ENCODE data around the gene TSFM. TPM values are rescaled to one million over a fixed set of nuclear protein-coding genes. Genes with fewer than 3 reads are reported as not detected.

TSFM gene
- total and polyA plus RNA-seq, 2 donors (not counting 1 experiment from before 2014, with no cell fraction given): 15.5 to 16.8 TPM

GRCh38 chr12:57780284-57780897, 2.2 kb upstream of the TSFM start:
- Histone ChIP-seq H3K9ac (ENCODE audit: insufficient read depth, low read length) (no peak overlapping the region), H3K79me2 (ENCODE audit: control insufficient read depth, insufficient read depth, low read length) (peaks cover 16% of the 10 kb centered on the region), H3K4me3 (replicated peaks in 1 of 4; ENCODE audit: control extremely low read depth in 1 of 4, insufficient read depth in 1 of 4, low read depth in 3 of 4, low read length in 4 of 4) (no peak overlapping the region), H3K4me1 (ENCODE audit: control insufficient read depth, extremely low read depth, insufficient read depth, low read length) (no peaks in the 10 kb centered on the region), H3K9me3 (ENCODE audit: control insufficient read depth, insufficient read depth, low read depth, low read length) (no peaks in the 10 kb centered on the region), H4K20me1 (ENCODE audit: control insufficient read depth, extremely low read depth, insufficient read depth, low read length) (no peaks in the 10 kb centered on the region), H3K27me3 (ENCODE audit: control insufficient read depth, insufficient read depth, low read length) (no peaks in the 10 kb centered on the region), H2AFZ (ENCODE audit: low read length) (no peak overlapping the region), H3K36me3 (ENCODE audit: control insufficient read depth, insufficient read depth, low read length) (peaks cover 1% of the 10 kb centered on the region), H3K27ac (ENCODE audit: insufficient read depth, low read length) (no peak overlapping the region), H3K4me2 (ENCODE audit: extremely low read depth, insufficient read depth, low read length) (no peak overlapping the region)
- TF ChIP-seq EZH2 (IDR thresholded peaks at IDR 0.05; ENCODE audit: low read length, missing control alignments) (no peak), CTCF (conservative IDR thresholded peaks at IDR 0.05 in 1 of 2, IDR thresholded peaks at IDR 0.05 in 1 of 2; ENCODE audit: low read depth in 1 of 2, low read length in 2 of 2) (no peak)
- no peak for DNase-seq (ENCODE audit: low read depth in 2 of 2)

GRCh38 chr12:57781244-57781643, 1.3 kb upstream of the TSFM start:
- H3K9me3 ChIP-seq (ENCODE audit: control insufficient read depth, insufficient read depth, low read depth, low read length): no peaks in the 10 kb centered on the region
- peaks cover 1% of the 10 kb centered on the region for H3K36me3 ChIP-seq (ENCODE audit: control insufficient read depth, insufficient read depth, low read length)
- H3K9ac ChIP-seq (ENCODE audit: insufficient read depth, low read length): no peak overlapping the region
- peaks cover 16% of the 10 kb centered on the region for H3K79me2 ChIP-seq (ENCODE audit: control insufficient read depth, insufficient read depth, low read length)
- H2AFZ ChIP-seq (ENCODE audit: low read length): no peak overlapping the region
- DNase-seq (ENCODE audit: low read depth in 2 of 2): no peak
- H3K4me3 ChIP-seq (replicated peaks in 1 of 4; ENCODE audit: control extremely low read depth in 1 of 4, insufficient read depth in 1 of 4, low read depth in 3 of 4, low read length in 4 of 4): no peak overlapping the region
- H3K27me3 ChIP-seq (ENCODE audit: control insufficient read depth, insufficient read depth, low read length): no peaks in the 10 kb centered on the region
- no peak for TF ChIP-seq CTCF (conservative IDR thresholded peaks at IDR 0.05 in 1 of 2, IDR thresholded peaks at IDR 0.05 in 1 of 2; ENCODE audit: low read depth in 1 of 2, low read length in 2 of 2)
- no peak for TF ChIP-seq EZH2 (IDR thresholded peaks at IDR 0.05; ENCODE audit: low read length, missing control alignments)
- no peak overlapping the region for H3K4me2 ChIP-seq (ENCODE audit: extremely low read depth, insufficient read depth, low read length)
- H3K27ac ChIP-seq (ENCODE audit: insufficient read depth, low read length): no peak overlapping the region
- H3K4me1 ChIP-seq (ENCODE audit: control insufficient read depth, extremely low read depth, insufficient read depth, low read length): no peaks in the 10 kb centered on the region
- H4K20me1 ChIP-seq (ENCODE audit: control insufficient read depth, extremely low read depth, insufficient read depth, low read length): no peaks in the 10 kb centered on the region

GRCh38 chr12:57781801-57782200, 786 bp upstream of the TSFM start:
- H3K36me3 ChIP-seq (ENCODE audit: control insufficient read depth, insufficient read depth, low read length): peaks cover 3% of the 10 kb centered on the region
- H3K27ac ChIP-seq (ENCODE audit: insufficient read depth, low read length): no peak overlapping the region
- H4K20me1 ChIP-seq (ENCODE audit: control insufficient read depth, extremely low read depth, insufficient read depth, low read length): no peaks in the 10 kb centered on the region
- H3K4me3 ChIP-seq (replicated peaks in 1 of 4; ENCODE audit: control extremely low read depth in 1 of 4, insufficient read depth in 1 of 4, low read depth in 3 of 4, low read length in 4 of 4): no peak overlapping the region
- no peaks in the 10 kb centered on the region for H3K27me3 ChIP-seq (ENCODE audit: control insufficient read depth, insufficient read depth, low read length)
- H3K4me2 ChIP-seq (ENCODE audit: extremely low read depth, insufficient read depth, low read length): no peak overlapping the region
- no peak for DNase-seq (ENCODE audit: low read depth in 2 of 2)
- H3K9me3 ChIP-seq (ENCODE audit: control insufficient read depth, insufficient read depth, low read depth, low read length): no peaks in the 10 kb centered on the region
- no peaks in the 10 kb centered on the region for H3K4me1 ChIP-seq (ENCODE audit: control insufficient read depth, extremely low read depth, insufficient read depth, low read length)
- H3K9ac ChIP-seq (ENCODE audit: insufficient read depth, low read length): no peak overlapping the region
- no peak for TF ChIP-seq CTCF (conservative IDR thresholded peaks at IDR 0.05 in 1 of 2, IDR thresholded peaks at IDR 0.05 in 1 of 2; ENCODE audit: low read depth in 1 of 2, low read length in 2 of 2)
- TF ChIP-seq EZH2 (IDR thresholded peaks at IDR 0.05; ENCODE audit: low read length, missing control alignments): no peak
- H3K79me2 ChIP-seq (ENCODE audit: control insufficient read depth, insufficient read depth, low read length): peaks cover 16% of the 10 kb centered on the region
- no peak overlapping the region for H2AFZ ChIP-seq (ENCODE audit: low read length)

Data from fibroblast of lung (primary cell).